Breast epithelium (tissue), 3 donors: ENCODE results near the gene NOS1AP.

ENCODE experiments used
- CTCF ChIP-seq, 3 donors: fragments of 450-650 bp; IDR thresholded peaks; one replicate each; pipeline ENCODE4 v1.5.1; 2016 to 2017; ENCODE audit warnings: antibody characterized with exemption in 3 of 3, mild to moderate bottlenecking in 3 of 3, moderate library complexity in 3 of 3
- POLR2A ChIP-seq: fragments of 450-650 bp; IDR thresholded peaks from one replicate; pipeline ENCODE4 v1.6.1; 2016; ENCODE audit warnings: antibody characterized with exemption, mild to moderate bottlenecking, moderate library complexity
- POLR2AphosphoS5 ChIP-seq, 3 donors: sonication (generic); formaldehyde crosslinking; IDR thresholded peaks; one replicate each; pipeline ENCODE4 v1.6.1; 2017; ENCODE audit warnings: antibody characterized with exemption in 3 of 3

DNA sequence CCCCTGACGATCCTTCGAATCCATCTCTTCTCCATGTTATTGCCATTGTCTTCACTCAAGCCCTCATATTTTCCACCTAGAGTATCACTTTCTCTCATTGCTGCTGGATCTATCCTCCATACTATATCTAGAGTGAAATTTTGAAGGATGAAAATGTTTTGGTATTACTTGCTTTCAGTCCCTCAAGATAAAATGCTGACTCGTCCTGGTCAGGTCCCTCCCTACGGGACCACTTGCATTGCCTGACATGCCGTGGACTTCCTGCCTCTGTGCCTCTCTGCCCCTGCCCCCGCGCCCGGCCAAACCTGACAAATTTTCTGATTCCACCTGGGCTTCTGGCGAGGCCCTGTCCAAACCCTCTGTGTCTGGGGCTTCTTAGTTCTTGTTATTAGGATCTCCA, 283.6 kb downstream of the NOS1AP start:
- TF ChIP-seq CTCF (IDR thresholded peaks at IDR 0.05) (no peak), POLR2A (no peak), POLR2AphosphoS5 (IDR thresholded peaks at IDR 0.05) (no peak)
